ENCODE data around the gene STX8. TPM values are rescaled to one million over a fixed set of nuclear protein-coding genes. Genes with fewer than 3 reads are reported as not detected.
"Not testable (repeated sequence)": the region's sequence is repeated elsewhere in the genome, so short reads cannot be mapped to it uniquely, and the experiment has no call there.

STX8 gene, protein sequence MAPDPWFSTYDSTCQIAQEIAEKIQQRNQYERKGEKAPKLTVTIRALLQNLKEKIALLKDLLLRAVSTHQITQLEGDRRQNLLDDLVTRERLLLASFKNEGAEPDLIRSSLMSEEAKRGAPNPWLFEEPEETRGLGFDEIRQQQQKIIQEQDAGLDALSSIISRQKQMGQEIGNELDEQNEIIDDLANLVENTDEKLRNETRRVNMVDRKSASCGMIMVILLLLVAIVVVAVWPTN
- total RNA-seq, result 70.3 TPM
- long read RNA-seq, transcript STX8-201 (8 exons, 1,246 nt), result major isoform, 32 of 43 reads
- long read RNA-seq, partial matches to known transcripts, result 6 of 43 reads
- long read RNA-seq, other reads (novel, unspliced or antisense), result 3 of 43 reads

DNA sequence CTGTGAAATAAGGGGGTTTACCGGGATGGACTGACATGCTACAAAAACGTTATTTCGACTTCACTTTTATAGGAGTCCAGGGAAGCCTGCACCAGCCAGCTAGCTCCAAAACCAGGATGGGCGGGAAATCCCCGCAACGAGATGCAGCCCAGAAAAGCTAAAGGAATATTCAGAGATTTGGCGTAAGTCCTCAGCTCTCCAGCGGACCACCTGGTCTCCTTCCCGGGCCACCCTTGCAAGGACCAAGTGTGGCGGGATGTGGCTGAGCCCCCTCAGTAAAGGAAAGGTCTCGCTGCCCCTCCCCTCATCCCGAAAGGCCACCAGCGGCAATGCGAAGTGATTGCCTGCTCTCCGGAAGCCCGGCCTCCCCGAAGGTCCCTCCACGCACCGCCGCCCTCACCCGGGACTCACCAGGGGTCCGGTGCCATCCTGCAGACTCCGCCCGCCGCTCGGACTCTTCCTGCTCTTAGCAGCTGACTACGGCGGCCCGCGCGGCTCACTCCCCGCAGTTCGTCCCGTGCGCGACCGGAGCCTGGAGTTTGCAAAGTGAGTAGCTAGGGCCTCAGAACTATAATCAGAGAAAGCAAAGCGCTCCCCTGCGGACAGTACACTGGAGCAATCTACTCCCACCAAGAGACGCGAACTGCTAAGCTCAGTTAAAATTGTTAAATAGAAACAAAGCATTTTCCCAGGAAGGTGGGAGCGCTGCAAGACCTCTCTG is at the start of gene STX8:
TSS of gene STX8 (minus strand) at position 440 of the 721 bp plus-strand sequence. CDS start at position 428, 12 bp downstream.
- intact Hi-C loops (cut with micrococcal nuclease), result no loop called here

DNA sequence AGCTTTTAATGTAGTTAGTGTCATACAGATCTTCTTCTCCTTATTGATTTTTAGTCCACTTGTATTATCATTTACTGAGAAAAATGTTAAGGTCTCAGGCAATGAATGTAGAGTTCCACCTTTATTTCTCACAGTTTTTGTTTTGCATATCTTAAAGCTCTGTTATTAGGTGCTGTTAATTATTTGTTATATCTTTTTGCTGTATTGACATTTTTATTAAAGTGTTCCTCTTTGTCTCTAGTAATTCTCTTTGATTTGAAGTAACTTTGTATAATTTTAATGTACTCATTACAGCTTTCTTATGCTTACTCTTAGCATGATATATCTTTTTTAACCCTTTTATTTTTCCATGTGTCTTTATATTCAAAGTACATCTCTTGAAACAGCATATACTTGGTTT is 47.3 kb upstream of the STX8 start:
- ATAC-seq, result no peak
- intact Hi-C loops (cut with micrococcal nuclease), result no loop called here
- DNase-seq, result no peak

More for the DNA sequence above, at the start of gene STX8:
- ATAC-seq, result peak; percentile 96
- peak; percentile 97 for DNase-seq

DNA sequence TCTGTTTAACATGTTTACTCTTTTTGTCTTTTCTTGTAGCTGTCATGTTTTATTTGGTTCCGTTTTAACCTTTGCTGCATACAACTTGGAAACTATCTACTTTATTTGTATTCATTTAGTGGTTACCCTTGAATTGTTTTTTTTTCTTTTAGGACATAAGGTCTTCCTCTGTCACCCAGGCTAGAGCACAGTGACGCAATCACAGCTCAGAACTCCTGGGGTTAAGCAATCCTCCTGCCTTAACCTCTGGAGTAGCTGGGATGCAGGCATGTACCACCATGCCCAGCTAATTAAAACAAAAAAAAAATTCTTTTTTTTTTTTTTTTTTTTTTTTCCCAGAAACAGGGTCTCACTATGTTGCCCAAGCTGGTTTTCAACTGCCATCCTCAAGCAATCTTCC is 39.9 kb upstream of the STX8 start:
- no peak for ATAC-seq
- no peak for DNase-seq
- intact Hi-C loops (cut with micrococcal nuclease), result no loop called here

DNA sequence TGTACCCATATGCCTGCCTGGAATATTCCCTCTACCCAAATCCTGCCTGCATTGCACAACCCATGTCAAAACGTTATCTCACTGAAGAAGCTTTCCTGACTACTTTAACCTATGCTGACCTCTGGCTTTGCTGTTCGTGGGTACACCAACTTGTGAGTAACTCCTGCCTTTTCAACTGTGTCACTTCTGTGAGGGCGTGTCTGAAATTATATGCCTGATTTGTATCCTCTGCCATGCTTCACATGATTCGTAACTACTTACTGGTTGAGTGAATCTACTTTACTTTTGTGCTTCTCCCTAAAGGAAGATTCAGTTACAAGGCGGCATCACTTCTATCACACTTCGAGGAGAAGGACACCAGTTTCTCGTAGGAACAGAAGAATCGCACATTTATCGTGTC is 36.4 kb upstream of the STX8 start:
- intact Hi-C loops (cut with micrococcal nuclease), result no loop called here
- ATAC-seq, result no peak
- no peak for DNase-seq

DNA sequence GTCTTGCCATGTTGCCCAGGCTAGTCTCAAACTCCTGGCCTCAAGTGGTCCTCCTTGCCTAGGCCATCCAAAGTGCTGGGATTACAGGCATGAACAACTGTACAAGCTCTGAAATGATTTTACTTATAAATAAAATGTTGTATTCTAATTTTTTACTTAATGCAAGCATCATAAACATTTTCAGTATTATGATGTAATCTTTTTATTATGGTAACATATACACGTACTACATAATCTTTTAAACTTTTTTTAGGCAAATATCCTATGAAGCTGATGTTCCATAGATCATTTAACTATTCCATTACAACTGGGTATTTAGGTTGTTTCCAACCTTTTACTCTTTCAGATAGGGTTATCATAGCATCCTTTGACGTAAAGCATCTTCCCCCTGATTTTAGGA is 35.9 kb upstream of the STX8 start:
- intact Hi-C loops (cut with micrococcal nuclease), result no loop called here
- DNase-seq (no peak), ATAC-seq (no peak)

DNA sequence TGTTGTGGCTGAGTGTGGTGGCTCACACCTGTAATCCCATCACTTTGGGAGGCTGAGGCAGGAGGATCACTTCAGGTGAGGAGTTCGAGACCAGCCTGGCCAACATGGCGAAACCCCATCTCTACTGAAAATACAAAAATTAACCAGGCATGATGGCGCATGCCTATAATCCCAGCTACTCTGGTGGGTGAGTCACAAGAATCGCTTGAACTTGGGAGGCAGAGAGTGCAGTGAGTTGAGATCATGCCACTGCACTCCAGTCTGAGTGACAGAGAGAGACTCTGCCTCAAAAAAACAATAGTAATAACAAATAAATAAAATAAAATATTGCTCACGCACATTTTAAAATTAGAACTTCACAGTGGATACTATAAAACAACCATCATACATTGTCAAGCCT is 31.4 kb upstream of the STX8 start:
- ATAC-seq; intact Hi-C loops (cut with micrococcal nuclease); DNase-seq: not testable (repeated sequence)

DNA sequence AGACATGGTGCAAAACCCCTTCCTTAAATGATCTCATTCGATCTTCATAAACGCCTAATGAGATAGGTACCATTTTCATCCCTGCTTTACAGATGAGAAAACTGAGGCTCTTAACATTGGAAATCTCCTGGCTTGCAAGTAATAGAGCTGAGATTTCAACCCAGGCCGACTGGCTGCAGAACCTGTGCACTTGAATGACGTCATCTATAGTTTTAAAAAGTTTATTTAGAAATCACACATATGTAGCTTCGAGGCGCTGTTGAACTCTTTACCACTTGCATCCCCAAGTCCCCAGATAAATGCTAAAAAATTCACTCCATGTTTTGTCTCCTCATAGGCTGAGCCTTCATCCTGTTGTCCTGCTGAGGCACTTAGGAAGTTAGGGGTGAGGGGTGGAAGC is 30.8 kb upstream of the STX8 start:
- no peak for ATAC-seq
- intact Hi-C loops (cut with micrococcal nuclease), result no loop called here
- no peak for DNase-seq

DNA sequence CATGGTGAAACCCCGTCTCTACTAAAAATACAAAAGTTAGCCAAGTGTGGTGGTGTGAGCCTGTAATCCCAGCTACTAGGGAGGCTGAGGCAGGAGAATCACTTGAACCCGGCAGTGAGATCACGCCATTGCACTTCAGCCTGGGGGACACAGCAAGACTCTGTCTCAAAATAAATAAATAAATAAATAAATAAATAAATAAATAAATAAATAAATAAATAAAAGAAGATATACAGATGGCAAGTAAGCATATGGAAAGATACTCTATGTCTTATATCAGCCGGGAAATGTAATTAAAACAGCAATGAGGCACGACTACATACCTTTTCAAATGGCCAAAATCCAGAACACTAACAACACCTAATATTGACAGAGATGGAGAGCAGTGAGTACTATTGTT is 29.0 kb upstream of the STX8 start:
- ATAC-seq; intact Hi-C loops (cut with micrococcal nuclease); DNase-seq: not testable (repeated sequence)

DNA sequence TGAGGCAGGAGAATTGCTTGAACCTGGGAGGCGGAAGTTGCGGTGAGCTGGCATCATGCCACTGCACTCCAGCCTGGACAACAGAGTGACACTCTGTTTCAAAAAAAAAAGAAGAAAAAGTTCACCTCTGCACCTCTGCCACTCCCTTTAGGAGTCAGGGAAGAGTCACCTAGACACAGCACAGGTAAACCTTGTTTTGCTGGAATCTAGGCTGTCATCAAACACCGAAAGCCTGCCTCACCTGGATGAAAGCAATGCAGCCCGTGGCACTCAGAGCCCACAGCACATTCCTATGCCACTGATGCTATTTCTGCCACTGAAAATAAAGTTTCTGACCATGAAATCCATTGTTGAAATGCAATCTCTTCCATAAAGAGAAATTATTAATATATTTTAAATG is 23.0 kb upstream of the STX8 start:
- ATAC-seq (no peak), DNase-seq (no peak)
- intact Hi-C loops (cut with micrococcal nuclease), result no loop called here

DNA sequence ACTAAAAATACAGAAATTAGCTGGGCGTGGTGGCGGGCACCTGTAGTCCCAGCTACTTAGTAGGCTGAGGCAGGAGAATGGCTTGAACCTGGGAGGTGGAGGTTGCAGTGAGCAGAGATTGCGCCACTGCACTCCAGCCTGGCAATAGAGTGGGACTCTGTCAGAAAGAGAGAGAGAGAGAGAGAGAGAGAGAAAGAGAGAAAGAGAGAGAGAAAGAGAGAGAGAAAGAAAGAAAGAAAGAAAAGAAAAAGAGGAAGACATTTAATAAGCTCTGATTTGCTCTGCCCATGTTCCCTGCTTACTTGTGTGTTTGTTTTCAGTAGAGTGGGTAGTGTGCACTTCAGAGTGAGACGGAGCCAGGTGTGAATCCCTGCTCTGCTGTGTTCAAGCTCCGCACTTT is 22.0 kb upstream of the STX8 start:
- ATAC-seq; intact Hi-C loops (cut with micrococcal nuclease); DNase-seq: not testable (repeated sequence)

DNA sequence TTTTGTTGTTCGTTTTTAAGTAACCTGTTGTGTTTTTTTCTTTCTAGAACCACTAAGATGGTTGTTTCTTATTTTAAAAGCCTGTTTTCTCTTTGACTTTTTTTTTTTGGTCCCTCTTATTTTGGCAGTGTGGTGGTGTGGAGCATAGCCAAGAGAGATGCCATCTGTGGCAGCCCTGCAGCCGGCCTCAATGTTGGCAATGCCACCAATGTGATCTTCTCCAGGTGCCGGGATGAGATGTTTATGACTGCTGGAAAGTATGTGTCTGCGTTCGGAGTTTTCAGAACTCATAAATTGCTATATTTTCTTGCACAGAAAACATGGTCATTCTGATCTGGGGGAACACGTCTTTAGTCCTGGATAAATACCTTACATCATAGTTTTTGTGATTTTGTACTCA is 18.4 kb upstream of the STX8 start:
- DNase-seq (no peak), ATAC-seq (no peak)
- intact Hi-C loops (cut with micrococcal nuclease), result no loop called here

DNA sequence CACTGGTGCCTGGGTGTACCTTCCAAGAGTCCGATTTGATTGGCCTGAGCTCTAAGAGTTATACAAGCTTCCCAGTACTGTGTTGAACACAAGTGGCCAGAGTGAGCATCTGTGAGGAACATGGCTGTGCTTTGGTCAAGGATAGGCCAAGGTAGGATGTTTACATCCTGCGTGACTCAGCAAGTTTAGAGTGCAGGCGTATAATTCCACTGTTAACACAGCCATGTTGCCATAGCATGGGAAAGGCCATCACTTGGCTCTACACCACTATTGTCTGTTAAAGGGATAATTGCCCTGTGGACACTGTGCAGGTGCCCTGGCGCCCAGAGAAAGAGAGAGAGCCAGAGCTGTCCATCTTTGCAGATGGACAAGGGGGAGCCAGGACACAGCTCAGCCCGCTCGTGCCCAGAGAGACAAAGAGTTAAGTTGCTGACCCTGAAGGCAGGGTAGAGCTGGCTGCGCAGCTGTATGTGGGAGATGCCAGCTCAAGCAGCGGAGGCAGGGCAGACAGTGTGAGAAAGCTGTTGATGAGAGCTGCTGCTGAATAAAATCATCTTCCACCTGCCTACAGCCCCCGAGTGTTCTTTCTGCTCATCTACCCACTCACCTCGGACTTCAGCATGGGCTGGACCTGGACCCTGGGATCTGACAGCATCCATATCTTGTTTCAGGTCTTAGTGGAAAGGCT is 12.5 kb upstream of the STX8 start:
- DNase-seq (no peak), ATAC-seq (no peak)
- intact Hi-C loops (cut with micrococcal nuclease), result no loop called here

DNA sequence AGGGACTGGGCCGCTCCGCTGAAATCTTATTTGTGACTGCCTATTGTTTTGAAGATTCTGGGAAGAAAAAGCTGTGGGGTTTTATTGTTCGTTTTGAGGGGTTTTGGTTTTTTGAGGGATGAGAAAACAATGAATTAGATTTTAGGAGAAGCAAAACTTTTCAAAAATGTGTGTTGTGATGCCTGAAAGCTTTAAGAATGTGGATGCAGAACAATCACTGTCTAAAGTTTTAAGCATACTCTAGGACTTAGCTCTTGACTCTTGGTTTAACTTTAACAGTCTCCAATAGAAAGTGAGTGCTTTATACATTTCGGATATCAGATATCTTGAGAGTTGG is 1.7 kb upstream of the STX8 start:
- DNase-seq (no peak), ATAC-seq (no peak)
- intact Hi-C loops (cut with micrococcal nuclease), result no loop called here

DNA sequence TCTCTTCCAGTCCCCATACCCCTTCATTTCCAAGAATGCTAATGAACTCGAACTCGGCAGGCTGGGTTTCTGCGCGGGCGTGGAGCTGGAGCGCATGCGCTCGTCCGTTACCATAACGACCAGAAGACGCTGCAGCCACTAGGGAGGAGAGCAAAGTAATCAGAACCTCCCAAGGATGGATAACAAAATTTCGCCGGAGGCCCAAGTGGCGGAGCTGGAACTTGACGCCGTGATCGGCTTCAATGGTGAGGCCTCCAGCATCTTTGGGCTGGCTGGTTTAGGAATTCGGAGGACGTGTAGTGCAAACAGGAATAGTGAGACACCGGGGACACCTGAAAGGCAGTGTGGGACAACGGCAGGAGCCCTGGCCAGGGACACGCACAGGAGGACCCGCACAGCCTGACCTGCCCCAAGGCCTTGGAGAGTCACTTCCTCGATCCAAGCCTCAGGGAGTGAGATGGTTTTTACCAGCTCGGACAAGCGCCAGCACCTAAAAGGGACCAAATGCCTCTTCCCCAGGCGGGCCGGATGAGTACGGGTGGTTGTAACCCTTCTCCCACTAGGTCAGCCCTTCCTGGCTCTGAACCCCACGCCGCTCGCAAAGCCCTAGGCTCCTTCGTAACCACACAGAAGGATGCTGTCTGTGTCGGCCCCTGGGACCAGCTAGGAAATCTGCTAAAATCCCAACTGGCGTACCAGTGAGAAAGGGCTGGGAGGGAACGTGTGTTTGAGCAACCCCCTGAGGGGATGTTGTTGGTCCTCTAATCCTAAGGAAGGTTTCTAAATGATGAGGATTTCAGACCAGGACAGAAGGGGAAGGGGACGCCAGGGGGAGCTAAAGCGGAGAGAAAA is 1.1 kb upstream of the STX8 start, which contains the start of gene CFAP52:
TSS of gene CFAP52 (plus strand) at position 122 of the 852 bp plus-strand sequence. CDS start at position 176, 54 bp downstream.
- peak; percentile 91 for ATAC-seq
- intact Hi-C loops (cut with micrococcal nuclease), result no loop called here
- peak; percentile 80 for DNase-seq

DNA sequence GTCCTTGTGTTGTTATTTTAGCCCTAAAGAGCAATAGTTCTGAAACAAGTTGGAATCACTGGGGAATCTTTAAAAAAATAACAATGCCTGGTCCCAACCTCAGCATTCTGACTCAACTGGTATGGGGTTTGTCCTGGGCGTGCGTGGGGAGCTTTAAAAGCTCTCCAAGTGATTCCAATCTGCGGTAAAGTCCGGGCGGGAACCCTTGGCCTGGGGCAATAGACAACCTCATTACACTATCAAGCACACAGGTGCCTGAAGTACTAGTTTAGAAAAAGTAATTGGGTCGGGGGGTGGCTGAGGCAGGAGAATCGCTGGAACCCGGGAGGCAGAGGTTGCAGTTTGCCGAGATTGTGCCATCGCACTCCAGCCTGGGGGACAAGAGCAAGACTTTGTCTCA is 4.4 kb downstream of the STX8 start:
- ATAC-seq, result no peak
- intact Hi-C loops (cut with micrococcal nuclease), result no loop called here
- no peak for DNase-seq

DNA sequence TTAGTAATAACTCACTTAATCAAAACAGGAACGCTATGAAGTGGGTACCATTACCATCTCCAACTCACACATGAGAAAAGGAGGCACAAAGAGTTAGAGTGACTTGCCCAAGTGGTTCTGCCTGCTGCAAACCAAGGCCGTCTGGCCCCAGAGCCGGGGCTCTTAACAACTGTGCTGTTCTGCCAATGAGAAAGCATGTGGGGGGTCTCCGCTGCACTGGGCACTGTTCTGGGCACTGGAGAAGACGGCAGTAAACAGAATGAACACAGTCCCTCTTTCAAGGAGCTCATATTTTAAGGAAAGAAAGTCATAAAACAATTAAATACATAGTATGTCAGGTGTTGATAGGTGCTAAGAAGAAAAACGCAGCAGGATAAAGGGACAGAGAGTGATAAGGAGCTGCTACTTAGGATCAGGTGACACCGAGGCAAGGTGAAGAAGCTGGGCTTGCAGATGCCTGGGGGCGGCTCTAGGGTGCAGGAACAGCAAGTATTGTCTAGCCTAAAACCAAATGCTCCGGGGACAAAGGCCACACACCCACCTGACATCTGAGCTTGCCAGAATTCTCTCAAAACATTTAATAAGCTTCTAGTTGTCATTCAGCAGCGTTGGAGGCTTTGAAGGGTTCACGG is 6.5 kb downstream of the STX8 start:
- no peak for DNase-seq
- intact Hi-C loops (cut with micrococcal nuclease), result no loop called here
- no peak for ATAC-seq

DNA sequence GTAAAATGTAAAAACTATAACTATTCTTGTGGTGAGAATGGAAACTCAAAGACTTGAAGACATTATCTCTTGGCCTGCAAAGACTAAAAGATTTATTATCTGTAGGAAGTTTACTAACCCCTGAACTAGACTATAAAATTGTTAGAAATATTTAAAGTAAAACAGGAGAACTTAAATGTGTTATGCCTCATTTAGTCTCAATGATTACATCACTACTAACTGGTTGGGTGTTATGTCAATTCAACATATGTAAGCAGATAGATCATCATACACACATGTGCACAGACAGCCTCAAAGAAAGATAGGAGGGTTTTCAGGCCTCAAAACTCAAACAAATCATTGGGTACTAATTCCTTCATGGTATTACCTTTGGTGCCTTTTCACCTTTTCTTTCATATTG is 7.6 kb downstream of the STX8 start:
- no peak for DNase-seq
- ATAC-seq, result no peak
- intact Hi-C loops (cut with micrococcal nuclease), result no loop called here

DNA sequence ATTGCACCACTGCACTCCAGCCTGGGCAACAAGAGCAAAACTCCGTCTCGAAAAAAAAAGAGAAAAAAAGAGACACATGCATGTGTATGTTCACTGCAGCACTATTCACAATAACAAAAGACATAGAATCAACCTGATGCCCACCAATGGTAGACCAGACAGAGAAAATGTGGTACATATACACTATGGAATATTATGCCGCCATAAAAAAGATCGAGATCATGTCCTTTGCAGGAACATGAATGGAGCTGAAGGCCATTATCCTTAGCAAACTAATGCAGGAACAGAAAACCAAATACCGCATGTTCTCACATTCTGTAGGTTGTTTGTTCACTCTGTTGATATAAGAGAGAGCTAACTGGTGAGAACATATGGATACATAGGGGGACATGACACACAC is 8.9 kb downstream of the STX8 start:
- DNase-seq; ATAC-seq; intact Hi-C loops (cut with micrococcal nuclease): not testable (repeated sequence)

DNA sequence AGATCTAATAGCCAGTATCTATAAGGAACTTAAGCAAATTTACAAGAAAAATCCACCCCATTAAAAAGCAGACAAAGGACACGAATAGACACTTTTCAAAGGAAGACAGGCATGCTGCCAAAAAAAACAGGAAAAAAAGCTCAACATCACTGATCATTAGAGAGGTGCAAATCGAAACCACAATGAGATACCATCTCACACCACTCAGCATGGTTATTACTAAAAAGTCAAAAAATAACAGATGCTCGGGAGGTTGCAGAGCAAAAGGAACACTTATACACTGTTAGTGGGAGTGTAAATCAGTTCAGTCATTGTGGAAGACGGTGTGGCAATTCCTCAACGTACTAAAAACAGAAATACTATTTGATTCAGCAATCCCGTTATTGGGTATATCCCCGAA is 9.6 kb downstream of the STX8 start:
- DNase-seq (no peak), ATAC-seq (no peak)
- intact Hi-C loops (cut with micrococcal nuclease), result no loop called here
